Neutrophil (primary cell): ENCODE data around the gene CXADR.

Source experiments
- H3K27ac ChIP-seq: fragments of 200-600 bp; sonication (generic); 2 replicates; pipeline ENCODE4 v1.5.1; 2016; ENCODE audit warnings: mild to moderate bottlenecking, moderate library complexity
- H3K27me3 ChIP-seq: fragments of 200-600 bp; sonication (generic); 2 replicates; pipeline ENCODE4 v1.6.0; 2016; ENCODE audit warnings: mild to moderate bottlenecking
- H3K36me3 ChIP-seq: fragments of 200-600 bp; sonication (generic); 2 replicates; pipeline ENCODE4 v1.5.1; 2017
- H3K4me1 ChIP-seq, 2 experiments: fragments of 200-600 bp in 1 of 2; sonication (generic) in 1 of 2; 1 replicate in 1 of 2; 2 replicates in 1 of 2; pipeline versions ENCODE4 v1.5.1 to v1.6.1; 2013 to 2016; ENCODE audit warnings: low read depth in 1 of 2, low read length in 1 of 2, mild to moderate bottlenecking in 1 of 2, moderate library complexity in 1 of 2; ENCODE audit not compliant: control insufficient read depth in 1 of 2, insufficient read depth in 1 of 2
- H3K4me3 ChIP-seq, 2 experiments: fragments of 200-600 bp in 1 of 2; sonication (generic) in 1 of 2; 1 replicate in 1 of 2; 2 replicates in 1 of 2; pipeline ENCODE4 v1.5.1; 2013 to 2016; ENCODE audit warnings: low read depth in 1 of 2, low read length in 1 of 2, mild to moderate bottlenecking in 1 of 2, moderate library complexity in 1 of 2
- H3K9me3 ChIP-seq: fragments of 200-600 bp; sonication (generic); 2 replicates; pipeline ENCODE4 v1.5.1; 2016
- TF ChIP-seq, protein P1 (sequence below): fragments of 200-600 bp; sonication (generic); IDR thresholded peaks from 2 replicates; pipeline ENCODE4 v1.5.1; 2016; ENCODE audit warnings: antibody characterized with exemption

The CXADR gene

GRCh38 chr21:17548262-17548661 is 35.4 kb downstream of the CXADR start:
- Histone ChIP-seq H3K27ac (no peak overlapping the region), H3K4me1 (no peaks in the 10 kb centered on the region), H3K27me3 (no peaks in the 10 kb centered on the region), H3K4me3 (no peak overlapping the region), H3K9me3 (no peaks in the 10 kb centered on the region), H3K36me3 (no peaks in the 10 kb centered on the region)
- TF ChIP-seq, protein P1, sequence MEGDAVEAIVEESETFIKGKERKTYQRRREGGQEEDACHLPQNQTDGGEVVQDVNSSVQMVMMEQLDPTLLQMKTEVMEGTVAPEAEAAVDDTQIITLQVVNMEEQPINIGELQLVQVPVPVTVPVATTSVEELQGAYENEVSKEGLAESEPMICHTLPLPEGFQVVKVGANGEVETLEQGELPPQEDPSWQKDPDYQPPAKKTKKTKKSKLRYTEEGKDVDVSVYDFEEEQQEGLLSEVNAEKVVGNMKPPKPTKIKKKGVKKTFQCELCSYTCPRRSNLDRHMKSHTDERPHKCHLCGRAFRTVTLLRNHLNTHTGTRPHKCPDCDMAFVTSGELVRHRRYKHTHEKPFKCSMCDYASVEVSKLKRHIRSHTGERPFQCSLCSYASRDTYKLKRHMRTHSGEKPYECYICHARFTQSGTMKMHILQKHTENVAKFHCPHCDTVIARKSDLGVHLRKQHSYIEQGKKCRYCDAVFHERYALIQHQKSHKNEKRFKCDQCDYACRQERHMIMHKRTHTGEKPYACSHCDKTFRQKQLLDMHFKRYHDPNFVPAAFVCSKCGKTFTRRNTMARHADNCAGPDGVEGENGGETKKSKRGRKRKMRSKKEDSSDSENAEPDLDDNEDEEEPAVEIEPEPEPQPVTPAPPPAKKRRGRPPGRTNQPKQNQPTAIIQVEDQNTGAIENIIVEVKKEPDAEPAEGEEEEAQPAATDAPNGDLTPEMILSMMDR = no peak

GRCh38 chr21:17550671-17551308 is 37.9 kb downstream of the CXADR start:
- TF ChIP-seq, protein P1 = no peak
- H3K9me3 ChIP-seq = no peaks in the 10 kb centered on the region
- no peaks in the 10 kb centered on the region for H3K4me1 ChIP-seq
- H3K27me3 ChIP-seq = no peaks in the 10 kb centered on the region
- H3K4me3 ChIP-seq = no peak overlapping the region
- no peaks in the 10 kb centered on the region for H3K36me3 ChIP-seq
- H3K27ac ChIP-seq = no peak overlapping the region

DNA sequence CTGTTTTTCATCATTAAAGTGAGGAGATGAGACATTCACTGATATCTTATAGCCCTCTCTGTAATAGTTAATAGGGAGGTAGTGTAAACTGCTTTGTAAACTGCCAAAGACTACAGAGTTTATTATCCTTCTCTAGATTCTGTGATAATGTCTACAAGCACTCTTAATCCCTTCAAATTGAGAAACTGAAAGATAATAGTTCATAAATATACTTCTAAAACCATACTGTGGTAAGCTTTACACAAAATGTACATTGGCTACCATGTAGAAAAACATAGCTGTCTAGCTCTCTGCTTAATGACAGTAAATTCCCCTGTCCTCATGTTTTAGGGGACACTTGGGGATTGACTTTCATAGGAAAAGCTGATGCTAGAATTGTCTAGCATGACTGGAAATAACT is 39.6 kb downstream of the CXADR start:
- H3K9me3 ChIP-seq = no peaks in the 10 kb centered on the region
- no peak overlapping the region for H3K4me3 ChIP-seq
- H3K36me3 ChIP-seq = no peaks in the 10 kb centered on the region
- H3K27ac ChIP-seq = no peak overlapping the region
- H3K4me1 ChIP-seq = no peaks in the 10 kb centered on the region
- TF ChIP-seq, protein P1 = no peak
- H3K27me3 ChIP-seq = no peaks in the 10 kb centered on the region

DNA sequence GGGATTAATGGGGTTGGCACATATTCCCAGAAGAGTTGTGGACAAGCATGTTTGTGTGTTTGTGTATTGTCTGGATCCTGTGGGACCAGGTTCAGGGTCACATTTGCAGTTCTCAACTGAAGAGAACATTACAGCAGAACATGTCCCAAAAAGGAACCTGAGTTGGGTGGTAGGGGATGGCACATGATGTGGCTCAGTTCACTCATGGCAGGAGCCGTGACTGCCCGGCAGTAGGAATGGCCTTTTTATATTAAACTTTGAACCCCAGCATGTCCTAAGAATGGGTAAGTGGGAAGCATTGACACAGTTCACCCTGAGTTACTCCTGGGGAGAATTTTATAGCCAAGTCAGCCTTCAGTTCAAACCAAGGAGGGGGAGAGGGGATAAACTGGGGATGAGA is 41.3 kb downstream of the CXADR start:
- Histone ChIP-seq H3K4me1 (no peaks in the 10 kb centered on the region), H3K9me3 (no peaks in the 10 kb centered on the region), H3K36me3 (no peaks in the 10 kb centered on the region), H3K27ac (no peak overlapping the region), H3K27me3 (no peaks in the 10 kb centered on the region), H3K4me3 (no peak overlapping the region)
- TF ChIP-seq, protein P1 = no peak

GRCh38 chr21:17554679-17555465 is 42.0 kb downstream of the CXADR start:
- H3K27me3 ChIP-seq = no peaks in the 10 kb centered on the region
- H3K9me3 ChIP-seq = no peaks in the 10 kb centered on the region
- TF ChIP-seq, protein P1 = no peak
- no peaks in the 10 kb centered on the region for H3K4me1 ChIP-seq
- no peak overlapping the region for H3K4me3 ChIP-seq
- no peak overlapping the region for H3K27ac ChIP-seq
- H3K36me3 ChIP-seq = no peaks in the 10 kb centered on the region
